NCI-H2107 (cell line): ENCODE data around the gene RASSF1.
A peak's percentile ranks its signal among the peaks of the same experiment; 100 is the strongest.

ENCODE experiments used
- DNase-seq: peaks from one replicate; lab custom pipeline; 2025; lab: John Stamatoyannopoulos, UW

RASSF1 gene

GRCh38 chr3:50365842-50366220, 25.2 kb upstream of the RASSF1 start:
- no peak for DNase-seq

GRCh38 chr3:50365080-50365841, 24.6 kb upstream of the RASSF1 start:
- no peak for DNase-seq

GRCh38 chr3:50364573-50365079, 24.0 kb upstream of the RASSF1 start:
- no peak for DNase-seq

GRCh38 chr3:50359760-50360110, 19.1 kb upstream of the RASSF1 start:
- no peak for DNase-seq

GRCh38 chr3:50358911-50359759, 18.5 kb upstream of the RASSF1 start, which contains the start of gene TMEM115:
TSS of gene TMEM115 (minus strand) at chr3:50359521. CDS start at chr3:50359063, 458 bp downstream.
- peak; percentile 84 for DNase-seq

- no peak for DNase-seq
These were observed 17.8 kb upstream of the RASSF1 start for GRCh38 chr3:50358355-50358910.

GRCh38 chr3:50357481-50357880, 16.8 kb upstream of the RASSF1 start:
- DNase-seq, result no peak

- no peak for DNase-seq
These were observed 15.9 kb upstream of the RASSF1 start for GRCh38 chr3:50356553-50356952.

- no peak for DNase-seq
These were observed 15.4 kb upstream of the RASSF1 start for GRCh38 chr3:50355829-50356552.

- no peak for DNase-seq
These were observed 14.2 kb upstream of the RASSF1 start for GRCh38 chr3:50354850-50355249.

GRCh38 chr3:50354186-50354764, 13.6 kb upstream of the RASSF1 start:
- no peak for DNase-seq

- no peak for DNase-seq
These were observed 12.8 kb upstream of the RASSF1 start for GRCh38 chr3:50353245-50354004.

GRCh38 chr3:50352781-50353180, 12.1 kb upstream of the RASSF1 start:
- DNase-seq, result no peak

GRCh38 chr3:50351323-50351697, 10.7 kb upstream of the RASSF1 start:
- DNase-seq, result no peak

GRCh38 chr3:50350527-50351322, 10.1 kb upstream of the RASSF1 start, which contains the start of the genes CYB561D2 and NPRL2:
TSS of gene CYB561D2 (plus strand) at chr3:50350862. CDS start at chr3:50351434, 572 bp downstream.
TSS of gene NPRL2 (minus strand) at chr3:50350775. CDS start at chr3:50350652, 123 bp downstream.
- peak; percentile 77 for DNase-seq

- DNase-seq, result no peak
These were observed 9.5 kb upstream of the RASSF1 start for GRCh38 chr3:50350213-50350526.

GRCh38 chr3:50347187-50347813, 6.7 kb upstream of the RASSF1 start:
- DNase-seq, result peak; percentile 44

- DNase-seq, result no peak
These were observed 5.1 kb upstream of the RASSF1 start, which contains the start of gene ZMYND10 for GRCh38 chr3:50345586-50346234. TSS of gene ZMYND10 (minus strand) at chr3:50345732. CDS start at chr3:50345579, 153 bp downstream.

GRCh38 chr3:50345008-50345407, 4.4 kb upstream of the RASSF1 start:
- no peak for DNase-seq
